ENCODE results near the gene FKBP8.
"Not testable (repeated sequence)": the region's sequence is repeated elsewhere in the genome, so short reads cannot be mapped to it uniquely, and the experiment has no call there.

Gene FKBP8

GRCh38 chr19:18529782-18530181 is 13.6 kb downstream of the FKBP8 start:
- FAIRE-seq (no peak), DNase-seq (ENCODE audit: insufficient read length, low spot score) (peak; percentile 13)
- TF ChIP-seq CTCF (IDR thresholded peaks at IDR 0.05; ENCODE audit: insufficient read depth, missing control alignments), result no peak

GRCh38 chr19:18526316-18526715 is 17.1 kb downstream of the FKBP8 start:
- no peak for TF ChIP-seq CTCF (IDR thresholded peaks at IDR 0.05; ENCODE audit: insufficient read depth, missing control alignments)
- DNase-seq (ENCODE audit: insufficient read length, low spot score) (no peak), FAIRE-seq (no peak)

- TF ChIP-seq CTCF (IDR thresholded peaks at IDR 0.05; ENCODE audit: insufficient read depth, missing control alignments), result no peak
- DNase-seq (ENCODE audit: insufficient read length, low spot score) (no peak), FAIRE-seq (no peak)
These were observed 19.5 kb downstream of the FKBP8 start for GRCh38 chr19:18523841-18524240.

GRCh38 chr19:18522862-18523440 is 20.4 kb downstream of the FKBP8 start:
- DNase-seq (ENCODE audit: insufficient read length, low spot score); FAIRE-seq: not testable (repeated sequence)
- TF ChIP-seq CTCF (IDR thresholded peaks at IDR 0.05; ENCODE audit: insufficient read depth, missing control alignments), result peak; percentile 1

GRCh38 chr19:18522124-18522861 is 21.1 kb downstream of the FKBP8 start:
- FAIRE-seq, result no peak
- DNase-seq (ENCODE audit: insufficient read length, low spot score), result peak; percentile 84
- TF ChIP-seq CTCF (IDR thresholded peaks at IDR 0.05; ENCODE audit: insufficient read depth, missing control alignments), result no peak

GRCh38 chr19:18521692-18522123 is 21.7 kb downstream of the FKBP8 start, which contains the start of gene ELL:
TSS of gene ELL (minus strand) at chr19:18522070. CDS start at chr19:18522055, 15 bp downstream.
- TF ChIP-seq CTCF (IDR thresholded peaks at IDR 0.05; ENCODE audit: insufficient read depth, missing control alignments), result no peak
- no peak for FAIRE-seq
- no peak for DNase-seq (ENCODE audit: insufficient read length, low spot score)
